Stomach (tissue), 4 donors: Measurements from ENCODE around the gene BORCS8.

ENCODE experiments used
- EP300 ChIP-seq: sonication (generic); formaldehyde crosslinking; IDR thresholded peaks from one replicate; pipeline ENCODE4 v1.6.1; 2017; ENCODE audit warnings: antibody characterized with exemption
- TF ChIP-seq, protein P1 (sequence below), 7 experiments: fragments of 450-650 bp in 4 of 7; fragments of 200-600 bp in 3 of 7; sonication (generic) in 3 of 7; IDR thresholded peaks; one replicate each; pipeline ENCODE4 v1.5.1; 2016 to 2019; ENCODE audit warnings: antibody characterized with exemption in 7 of 7, control low read depth in 2 of 7, mild to moderate bottlenecking in 1 of 7

DNA sequence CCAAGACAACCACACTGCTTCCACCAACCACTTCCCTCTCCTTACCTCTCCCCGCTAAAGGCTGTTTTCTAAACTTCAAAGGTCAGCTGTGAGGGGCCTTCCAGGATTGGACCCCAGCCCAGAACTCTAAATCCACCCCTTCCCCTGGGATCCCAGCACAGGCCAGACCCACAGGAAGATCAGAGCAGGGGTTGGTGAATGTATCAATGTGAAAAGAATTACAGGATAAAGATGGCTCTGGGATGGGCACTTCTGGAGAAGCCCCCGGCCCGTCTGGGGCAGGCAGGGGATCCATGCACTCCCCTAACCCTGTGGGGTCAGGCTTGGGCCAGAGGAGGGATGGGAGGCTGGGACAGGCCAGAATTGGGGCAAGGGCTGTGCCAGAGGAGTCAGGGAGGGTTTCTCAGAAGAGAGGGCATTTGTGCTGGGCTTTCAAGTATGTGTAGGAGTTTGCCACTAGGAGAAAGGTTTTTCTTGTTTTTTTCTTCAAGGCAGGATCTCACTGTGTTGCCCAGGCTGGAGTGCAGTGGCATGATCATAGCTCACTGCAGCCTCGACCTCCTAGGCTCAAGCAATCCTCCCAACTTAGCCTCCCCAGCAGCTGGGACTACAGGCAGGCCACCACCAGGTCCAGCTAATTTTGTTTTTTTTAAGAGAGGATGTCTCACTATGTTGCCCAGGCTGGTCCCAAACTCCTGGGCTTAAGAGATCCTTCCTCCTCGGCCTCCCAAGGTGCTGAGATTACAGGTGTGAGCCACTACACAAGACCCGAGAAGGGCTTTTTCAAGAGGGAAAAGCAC lies 20.9 kb downstream of the BORCS8 start:
- no peak for TF ChIP-seq EP300
- TF ChIP-seq, protein P1, sequence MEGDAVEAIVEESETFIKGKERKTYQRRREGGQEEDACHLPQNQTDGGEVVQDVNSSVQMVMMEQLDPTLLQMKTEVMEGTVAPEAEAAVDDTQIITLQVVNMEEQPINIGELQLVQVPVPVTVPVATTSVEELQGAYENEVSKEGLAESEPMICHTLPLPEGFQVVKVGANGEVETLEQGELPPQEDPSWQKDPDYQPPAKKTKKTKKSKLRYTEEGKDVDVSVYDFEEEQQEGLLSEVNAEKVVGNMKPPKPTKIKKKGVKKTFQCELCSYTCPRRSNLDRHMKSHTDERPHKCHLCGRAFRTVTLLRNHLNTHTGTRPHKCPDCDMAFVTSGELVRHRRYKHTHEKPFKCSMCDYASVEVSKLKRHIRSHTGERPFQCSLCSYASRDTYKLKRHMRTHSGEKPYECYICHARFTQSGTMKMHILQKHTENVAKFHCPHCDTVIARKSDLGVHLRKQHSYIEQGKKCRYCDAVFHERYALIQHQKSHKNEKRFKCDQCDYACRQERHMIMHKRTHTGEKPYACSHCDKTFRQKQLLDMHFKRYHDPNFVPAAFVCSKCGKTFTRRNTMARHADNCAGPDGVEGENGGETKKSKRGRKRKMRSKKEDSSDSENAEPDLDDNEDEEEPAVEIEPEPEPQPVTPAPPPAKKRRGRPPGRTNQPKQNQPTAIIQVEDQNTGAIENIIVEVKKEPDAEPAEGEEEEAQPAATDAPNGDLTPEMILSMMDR (IDR thresholded peaks at IDR 0.05): no peak
